ENCODE results near the gene SETD2.

The SETD2 gene

DNA sequence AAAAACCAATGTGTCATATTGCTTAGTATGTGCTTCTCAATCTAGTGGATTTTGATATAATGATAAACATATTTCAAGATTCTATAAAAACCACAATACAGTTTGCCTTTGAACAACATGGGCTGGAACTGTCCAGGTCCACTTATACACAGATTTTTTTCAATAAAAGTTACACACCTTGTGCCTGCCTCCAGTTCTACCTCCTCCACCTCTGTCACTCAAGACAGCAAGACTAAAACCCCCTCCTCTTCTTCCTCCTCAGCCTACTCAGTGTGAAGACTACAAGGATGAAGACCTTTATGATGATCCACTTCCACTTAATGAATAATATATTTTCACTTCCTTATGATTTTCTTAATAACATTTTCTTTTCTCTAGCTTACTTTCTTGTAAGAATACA, 5.7 kb downstream of the SETD2 start:
- H3K36me3 ChIP-seq, result no peaks in the 10 kb centered on the region
- H3K27me3 ChIP-seq, result no peaks in the 10 kb centered on the region
- H3K4me3 ChIP-seq, result no peak overlapping the region
- H3K9me3 ChIP-seq, result no peaks in the 10 kb centered on the region
- DNase-seq, result no peak
- H3K4me1 ChIP-seq, result peaks cover 0 to 83% (median 43%) of the 10 kb centered on the region in 4 donors
- TF ChIP-seq, protein P1, sequence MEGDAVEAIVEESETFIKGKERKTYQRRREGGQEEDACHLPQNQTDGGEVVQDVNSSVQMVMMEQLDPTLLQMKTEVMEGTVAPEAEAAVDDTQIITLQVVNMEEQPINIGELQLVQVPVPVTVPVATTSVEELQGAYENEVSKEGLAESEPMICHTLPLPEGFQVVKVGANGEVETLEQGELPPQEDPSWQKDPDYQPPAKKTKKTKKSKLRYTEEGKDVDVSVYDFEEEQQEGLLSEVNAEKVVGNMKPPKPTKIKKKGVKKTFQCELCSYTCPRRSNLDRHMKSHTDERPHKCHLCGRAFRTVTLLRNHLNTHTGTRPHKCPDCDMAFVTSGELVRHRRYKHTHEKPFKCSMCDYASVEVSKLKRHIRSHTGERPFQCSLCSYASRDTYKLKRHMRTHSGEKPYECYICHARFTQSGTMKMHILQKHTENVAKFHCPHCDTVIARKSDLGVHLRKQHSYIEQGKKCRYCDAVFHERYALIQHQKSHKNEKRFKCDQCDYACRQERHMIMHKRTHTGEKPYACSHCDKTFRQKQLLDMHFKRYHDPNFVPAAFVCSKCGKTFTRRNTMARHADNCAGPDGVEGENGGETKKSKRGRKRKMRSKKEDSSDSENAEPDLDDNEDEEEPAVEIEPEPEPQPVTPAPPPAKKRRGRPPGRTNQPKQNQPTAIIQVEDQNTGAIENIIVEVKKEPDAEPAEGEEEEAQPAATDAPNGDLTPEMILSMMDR (IDR thresholded peaks at IDR 0.05), result no peak
- intact Hi-C loops (cut with DNase I; ENCODE audit: low total_unique reads), result no loop called here
- no peak overlapping the region for H3K27ac ChIP-seq

DNA sequence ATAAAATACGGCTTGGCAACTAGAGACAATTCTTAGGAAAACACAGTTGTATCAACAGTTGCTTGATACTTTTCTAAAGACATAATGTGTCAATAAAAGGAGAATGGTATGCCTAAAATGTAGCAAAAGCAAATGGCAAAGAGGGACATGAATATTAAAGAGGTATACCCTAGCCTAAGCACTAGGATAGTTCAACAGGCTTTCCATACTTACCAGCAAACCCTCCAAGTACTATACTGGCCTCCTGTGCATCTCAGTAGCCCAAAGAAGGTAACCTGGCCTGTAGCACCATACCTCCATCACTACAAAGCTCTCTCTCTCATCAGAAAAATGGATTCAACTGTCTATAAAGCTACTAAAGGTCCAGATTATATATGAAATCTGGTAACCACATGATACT, 7.5 kb downstream of the SETD2 start:
- Histone ChIP-seq H3K4me3 (no peak overlapping the region), H3K27me3 (no peaks in the 10 kb centered on the region), H3K36me3 (no peaks in the 10 kb centered on the region), H3K4me1 (peaks cover 0 to 82% (median 39%) of the 10 kb centered on the region in 4 donors), H3K27ac (no peak overlapping the region), H3K9me3 (no peaks in the 10 kb centered on the region)
- intact Hi-C loops (cut with DNase I; ENCODE audit: low total_unique reads), result no loop called here
- TF ChIP-seq, protein P1 (IDR thresholded peaks at IDR 0.05), result no peak
- no peak for DNase-seq

DNA sequence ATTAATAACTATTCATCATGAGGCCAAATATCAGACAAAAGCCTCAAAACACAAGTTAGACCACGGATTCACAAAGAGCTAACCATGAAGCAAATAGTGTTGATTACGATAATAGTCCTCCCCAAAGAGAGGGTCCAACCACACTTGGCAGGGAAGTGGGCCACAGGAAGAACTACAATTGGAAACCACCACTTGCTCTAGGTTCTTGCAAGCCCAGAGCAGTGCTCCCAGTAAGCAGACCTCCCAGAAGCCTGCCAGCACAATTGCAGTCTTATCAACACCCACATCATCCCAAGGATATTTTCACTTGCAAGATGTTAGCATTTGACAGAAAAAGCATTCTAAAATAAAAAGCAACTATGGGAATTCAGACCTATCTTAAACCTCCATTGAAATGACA, 11.3 kb downstream of the SETD2 start:
- TF ChIP-seq, protein P1 (IDR thresholded peaks at IDR 0.05), result no peak
- intact Hi-C loops (cut with DNase I; ENCODE audit: low total_unique reads), result no loop called here

DNA sequence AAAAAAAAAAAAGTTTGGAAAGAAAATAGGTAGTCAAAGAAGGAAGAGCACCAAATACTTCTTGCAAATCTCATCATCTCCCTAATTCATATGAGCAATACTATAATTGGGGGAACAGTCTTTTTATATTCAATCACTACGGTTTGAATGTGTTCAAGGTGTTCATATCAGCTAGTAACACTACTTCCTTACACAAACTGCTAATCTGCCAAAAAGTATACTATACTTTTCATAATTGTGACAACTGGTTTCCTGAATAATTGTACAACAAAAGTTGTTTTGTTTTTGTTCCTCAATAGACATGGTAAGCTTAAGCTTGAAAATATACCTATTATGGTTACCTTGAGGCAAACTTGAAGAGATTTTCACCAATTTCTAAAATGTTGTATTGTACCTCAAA, 12.1 kb downstream of the SETD2 start:
- Histone ChIP-seq H3K4me1 (peaks cover 0 to 63% (median 28%) of the 10 kb centered on the region in 4 donors), H3K36me3 (no peaks in the 10 kb centered on the region), H3K4me3 (no peak overlapping the region), H3K27ac (no peak overlapping the region), H3K27me3 (no peaks in the 10 kb centered on the region), H3K9me3 (no peaks in the 10 kb centered on the region)
- intact Hi-C loops (cut with DNase I; ENCODE audit: low total_unique reads), result no loop called here
- DNase-seq, result no peak
- TF ChIP-seq, protein P1 (IDR thresholded peaks at IDR 0.05), result no peak

More for the DNA sequence above, 11.3 kb downstream of the SETD2 start:
- H3K9me3 ChIP-seq, result no peaks in the 10 kb centered on the region
- peaks cover 0 to 71% (median 30%) of the 10 kb centered on the region in 4 donors for H3K4me1 ChIP-seq
- H3K36me3 ChIP-seq, result no peaks in the 10 kb centered on the region
- H3K27me3 ChIP-seq, result no peaks in the 10 kb centered on the region
- H3K27ac ChIP-seq, result no peak overlapping the region
- no peak overlapping the region for H3K4me3 ChIP-seq
- DNase-seq, result no peak

DNA sequence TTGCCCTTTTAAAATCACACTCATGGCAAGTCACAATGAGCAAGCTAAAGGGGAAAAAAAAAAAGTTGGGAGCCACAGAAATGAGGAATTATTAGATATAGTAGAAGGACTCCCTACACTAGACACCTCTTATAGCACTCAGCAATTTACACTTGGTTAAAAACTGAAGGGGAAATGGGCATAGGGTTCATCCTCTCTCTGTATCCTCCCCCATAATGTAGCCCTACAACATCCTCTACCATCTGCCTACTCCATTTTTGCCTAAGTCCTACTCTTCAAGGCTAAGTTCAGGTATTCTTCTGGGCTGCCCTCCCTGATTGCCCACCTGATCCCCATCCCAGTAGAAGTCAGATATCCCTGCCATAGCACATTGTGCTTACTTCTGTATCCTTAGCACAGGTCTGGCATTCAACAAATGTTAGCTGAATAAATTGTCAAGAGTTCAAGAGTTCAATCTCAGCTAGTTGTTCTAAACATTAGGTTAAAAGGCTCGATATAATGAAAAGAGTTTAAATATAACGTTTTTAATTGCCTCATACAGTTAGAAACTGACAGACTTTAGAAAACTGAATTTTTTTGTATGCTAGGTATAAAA, 14.5 kb downstream of the SETD2 start:
- Histone ChIP-seq H3K36me3 (no peaks in the 10 kb centered on the region), H3K9me3 (no peaks in the 10 kb centered on the region), H3K27ac (no peak overlapping the region), H3K27me3 (no peaks in the 10 kb centered on the region), H3K4me1 (peaks cover 0 to 57% (median 20%) of the 10 kb centered on the region in 4 donors), H3K4me3 (no peak overlapping the region)
- DNase-seq, result no peak
- intact Hi-C loops (cut with DNase I; ENCODE audit: low total_unique reads), result no loop called here
- TF ChIP-seq, protein P1 (IDR thresholded peaks at IDR 0.05), result no peak

DNA sequence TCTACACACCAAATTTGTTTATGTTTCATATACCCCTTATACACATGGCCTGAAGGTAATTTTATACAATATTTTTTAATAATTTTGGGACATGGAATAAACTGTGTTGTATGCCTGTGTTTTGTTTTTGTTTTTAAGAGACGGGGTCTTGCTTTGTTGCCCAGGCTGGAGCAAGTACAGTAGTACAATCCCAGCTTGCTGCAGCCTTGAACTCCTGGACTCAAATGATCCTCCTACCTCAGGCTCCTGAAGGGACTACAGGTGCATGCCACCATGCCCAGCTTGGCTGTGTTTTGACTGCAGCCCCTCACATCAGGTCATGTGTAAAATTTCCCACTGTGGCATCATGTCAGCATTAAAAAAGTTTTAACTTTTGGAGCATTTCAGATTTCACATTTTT, 18.6 kb downstream of the SETD2 start:
- intact Hi-C loops (cut with DNase I; ENCODE audit: low total_unique reads), result no loop called here
- H3K27me3 ChIP-seq, result no peaks in the 10 kb centered on the region
- peaks cover 0 to 70% (median 23%) of the 10 kb centered on the region in 4 donors for H3K4me1 ChIP-seq
- DNase-seq, result no peak
- no peak overlapping the region for H3K27ac ChIP-seq
- H3K4me3 ChIP-seq, result no peak overlapping the region
- H3K9me3 ChIP-seq, result no peaks in the 10 kb centered on the region
- no peaks in the 10 kb centered on the region for H3K36me3 ChIP-seq
- TF ChIP-seq, protein P1 (IDR thresholded peaks at IDR 0.05), result no peak
